ACHN (cell line): ENCODE measurements around the gene PNMT.
"Not testable (repeated sequence)": the region's sequence is repeated elsewhere in the genome, so short reads cannot be mapped to it uniquely, and the experiment has no call there.

Experiments
- DNase-seq: peaks from one replicate; pipeline ENCODE4 v3.0.0-alpha.2; 2015
- in situ Hi-C: cut with HindIII; loops from 2 replicates; pipeline ENCODE4 v1.10.0; 2017; ENCODE audit warnings: low sequenced_read_pairs, low pct_ligation_motif_present, low pct_unique_long_range_greater_than_20kb

Gene PNMT

DNA sequence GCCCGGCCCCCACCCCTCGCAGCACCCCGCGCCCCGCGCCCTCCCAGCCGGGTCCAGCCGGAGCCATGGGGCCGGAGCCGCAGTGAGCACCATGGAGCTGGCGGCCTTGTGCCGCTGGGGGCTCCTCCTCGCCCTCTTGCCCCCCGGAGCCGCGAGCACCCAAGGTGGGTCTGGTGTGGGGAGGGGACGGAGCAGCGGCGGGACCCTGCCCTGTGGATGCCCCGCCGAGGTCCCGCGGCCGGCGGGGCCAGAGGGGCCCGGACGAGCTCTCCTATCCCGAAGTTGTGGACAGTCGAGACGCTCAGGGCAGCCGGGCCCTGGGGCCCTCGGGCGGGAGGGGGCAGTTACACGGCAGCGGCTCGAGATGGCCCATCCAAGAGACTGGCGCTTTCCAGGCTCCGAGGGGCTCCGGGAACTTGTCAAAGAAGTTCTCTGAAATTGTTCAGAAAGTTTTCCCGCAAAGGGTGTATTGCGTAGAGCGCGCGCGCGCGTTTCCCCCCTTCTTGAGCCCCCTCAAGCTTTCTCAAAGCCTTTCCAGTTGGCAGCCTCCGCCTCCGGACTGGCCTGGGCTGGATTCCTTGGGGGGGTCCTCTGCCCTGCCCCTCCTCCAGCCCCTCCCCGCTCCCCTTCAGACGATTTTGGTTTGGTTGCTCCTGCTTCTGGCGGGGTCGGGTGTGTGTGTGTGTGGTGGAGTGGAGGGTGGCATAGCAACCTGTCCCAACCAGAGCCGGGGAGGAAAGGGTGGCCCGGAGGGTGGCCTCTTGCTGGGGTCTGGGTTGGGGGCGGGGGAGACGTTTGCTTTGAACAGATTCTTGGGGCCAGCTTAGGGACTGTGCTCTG is 32.1 kb downstream of the PNMT start:
- in situ Hi-C loops = no loop called here

DNA sequence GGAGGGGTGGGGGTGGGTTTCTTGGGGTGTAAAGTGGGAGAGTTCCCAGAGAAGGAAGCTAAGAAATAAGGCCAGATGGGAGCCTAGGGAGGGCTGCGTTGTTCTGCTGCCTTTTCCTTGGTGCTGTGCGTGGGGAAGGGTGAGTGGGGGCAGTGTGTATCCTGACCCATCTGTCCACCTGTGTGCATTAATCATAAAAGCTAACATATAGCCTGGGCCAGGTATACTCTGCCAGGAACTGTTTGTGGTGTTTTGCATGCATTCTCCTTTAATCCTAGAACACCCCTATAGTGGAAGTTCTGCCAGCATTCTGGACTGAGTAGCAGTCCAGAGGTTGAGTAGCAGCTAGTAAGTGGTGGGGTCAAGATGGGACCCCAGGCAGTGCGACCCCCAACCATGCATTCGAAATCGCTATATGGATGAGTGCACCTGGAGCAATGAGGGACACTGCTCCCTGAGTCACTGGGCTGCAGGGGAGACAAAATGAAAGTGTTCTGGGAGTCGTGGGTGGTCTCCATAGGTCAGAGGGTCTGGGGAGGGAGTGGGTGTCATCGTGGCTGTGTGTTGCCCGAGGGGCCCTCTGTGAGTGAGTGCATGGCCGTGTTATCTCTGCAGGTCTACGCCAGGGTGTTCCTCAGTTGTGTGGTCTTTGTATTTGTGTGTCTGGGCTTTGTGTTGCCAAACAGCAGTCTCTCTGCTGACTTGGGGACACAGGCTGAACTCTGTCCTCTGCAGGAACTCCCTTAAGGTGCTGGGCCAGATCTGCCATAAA is 32.9 kb downstream of the PNMT start:
- in situ Hi-C loops = no loop called here
- DNase-seq = no peak

More for the DNA sequence above, 32.1 kb downstream of the PNMT start:
- peak; percentile 37 for DNase-seq

DNA sequence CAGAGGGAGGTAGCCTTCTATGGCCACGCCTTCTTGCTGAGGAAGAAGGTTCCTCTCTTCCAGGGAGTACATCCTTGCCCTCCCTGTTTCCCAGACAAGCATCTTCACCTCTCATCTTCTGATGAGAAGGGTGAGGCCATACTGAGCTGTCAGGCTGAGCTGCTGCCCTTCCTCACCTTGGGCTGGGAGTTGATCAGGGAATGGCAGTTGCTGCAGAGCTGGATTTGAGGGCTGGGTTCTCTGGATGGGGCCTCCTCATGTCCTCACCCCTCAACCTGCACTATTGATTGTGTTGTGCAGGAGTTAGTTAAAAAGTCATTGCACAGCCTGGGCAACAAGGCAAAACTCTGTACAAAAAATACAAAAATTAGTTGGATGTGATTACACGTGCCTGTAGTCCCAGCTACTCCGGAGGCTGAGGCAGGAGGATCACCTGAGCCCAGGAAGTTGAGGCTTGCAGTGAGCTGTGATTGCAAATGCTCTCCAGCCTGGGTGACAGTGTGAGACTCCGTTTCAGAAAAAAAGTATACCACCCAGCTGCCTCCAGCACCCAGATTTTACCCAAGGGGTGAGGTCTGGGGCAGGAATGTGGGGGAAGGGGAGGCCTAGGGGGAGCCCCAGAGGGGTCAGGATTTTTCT is 33.6 kb downstream of the PNMT start:
- in situ Hi-C loops = no loop called here
- no peak for DNase-seq

- no peak for DNase-seq
- in situ Hi-C loops = no loop called here
Observed at GRCh38 chr17:39702901-39703893, 34.9 kb downstream of the PNMT start.

DNA sequence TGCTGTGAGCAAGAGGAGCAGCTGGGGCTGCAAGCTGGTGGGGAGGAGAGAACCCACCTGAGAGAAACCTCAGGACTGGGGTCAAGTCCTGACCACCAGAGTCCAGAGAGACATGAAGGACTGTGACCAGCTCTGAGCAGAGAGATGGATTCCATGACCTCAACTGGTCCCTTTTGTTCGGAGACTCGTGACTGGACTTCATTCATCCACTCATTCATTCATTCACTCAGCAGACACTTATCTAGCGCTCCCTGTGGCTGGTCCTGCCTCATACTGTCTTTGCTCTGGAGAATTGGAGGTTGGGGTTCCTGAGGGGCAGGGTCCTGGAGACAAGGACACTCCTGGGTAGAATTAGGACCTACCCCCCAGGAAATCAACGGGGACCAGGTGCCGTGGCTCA is 35.7 kb downstream of the PNMT start:
- DNase-seq = no peak
- in situ Hi-C loops = no loop called here

GRCh38 chr17:39704821-39705551 is 36.7 kb downstream of the PNMT start:
- DNase-seq = no peak
- in situ Hi-C loops = no loop called here

DNA sequence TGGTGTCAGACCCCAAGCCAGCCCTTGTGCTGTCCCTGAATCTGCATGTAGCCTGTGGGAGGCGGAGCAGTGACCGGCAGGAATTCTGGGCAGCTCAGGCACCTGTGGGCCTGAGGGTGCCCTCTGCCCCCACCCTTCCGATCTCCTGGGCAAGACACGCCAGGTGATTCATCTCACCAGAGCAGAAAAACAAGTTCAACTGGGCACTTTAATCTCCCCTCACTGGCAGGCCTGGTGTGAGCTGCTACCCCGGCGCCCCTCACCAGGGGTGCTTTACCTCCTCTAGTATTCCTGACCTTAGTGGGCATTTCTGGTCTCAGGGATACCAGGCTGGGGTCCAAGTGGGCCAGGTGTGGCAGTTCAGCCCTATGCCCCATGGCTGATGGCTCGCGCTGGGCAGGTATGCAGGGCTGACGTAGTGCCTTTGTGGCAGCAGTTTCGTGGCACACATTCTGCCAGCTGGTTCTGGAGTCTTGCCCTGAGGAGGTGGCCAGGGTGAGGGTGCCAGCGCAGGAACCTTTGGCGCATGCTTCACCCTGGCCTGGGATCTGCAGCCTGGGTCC is 37.6 kb downstream of the PNMT start:
- no peak for DNase-seq
- in situ Hi-C loops = no loop called here

DNA sequence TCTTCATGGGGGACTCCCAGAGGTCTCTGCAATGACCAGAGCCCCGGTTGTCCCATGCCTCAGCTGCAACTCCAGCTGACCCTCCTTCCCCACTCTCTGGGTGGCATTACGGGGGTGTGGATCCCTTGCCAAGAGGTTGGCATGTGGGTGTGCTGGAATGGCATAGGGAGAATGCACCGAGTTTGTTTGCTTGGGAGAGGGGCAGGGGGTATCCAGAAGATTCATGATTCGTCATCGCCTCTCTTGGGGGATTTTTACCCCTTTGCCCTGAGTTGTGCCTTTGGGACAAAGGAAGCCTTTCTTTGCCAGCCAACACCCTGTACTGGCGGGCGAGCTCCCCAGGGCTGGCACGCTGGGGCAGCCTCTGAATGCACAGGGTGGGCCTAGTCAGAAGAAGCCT is 38.1 kb downstream of the PNMT start:
- no peak for DNase-seq
- in situ Hi-C loops = no loop called here

DNA sequence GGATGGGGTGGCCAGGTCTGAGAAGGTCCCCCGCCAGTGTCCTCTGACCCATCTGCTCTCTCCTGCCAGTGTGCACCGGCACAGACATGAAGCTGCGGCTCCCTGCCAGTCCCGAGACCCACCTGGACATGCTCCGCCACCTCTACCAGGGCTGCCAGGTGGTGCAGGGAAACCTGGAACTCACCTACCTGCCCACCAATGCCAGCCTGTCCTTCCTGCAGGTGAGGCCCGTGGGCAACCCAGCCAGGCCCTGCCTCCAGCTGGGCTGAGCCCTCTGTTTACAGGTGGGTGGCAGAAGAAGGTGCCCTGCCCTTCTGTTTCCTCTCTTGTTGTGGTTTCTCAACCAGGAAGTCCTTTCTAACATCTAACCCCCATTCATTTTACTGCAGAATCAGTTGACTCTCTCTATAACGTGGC is 38.7 kb downstream of the PNMT start:
- no peak for DNase-seq
- in situ Hi-C loops = no loop called here

- in situ Hi-C loops = no loop called here
- DNase-seq = no peak
Observed at GRCh38 chr17:39709319-39709997, 41.2 kb downstream of the PNMT start.

GRCh38 chr17:39709998-39710964 is 42.0 kb downstream of the PNMT start:
- DNase-seq = no peak

GRCh38 chr17:39711071-39711470 is 42.8 kb downstream of the PNMT start:
- in situ Hi-C loops = not testable (repeated sequence)

More at GRCh38 chr17:39709998-39710964, 42.0 kb downstream of the PNMT start:
- in situ Hi-C loops = no loop called here

DNA sequence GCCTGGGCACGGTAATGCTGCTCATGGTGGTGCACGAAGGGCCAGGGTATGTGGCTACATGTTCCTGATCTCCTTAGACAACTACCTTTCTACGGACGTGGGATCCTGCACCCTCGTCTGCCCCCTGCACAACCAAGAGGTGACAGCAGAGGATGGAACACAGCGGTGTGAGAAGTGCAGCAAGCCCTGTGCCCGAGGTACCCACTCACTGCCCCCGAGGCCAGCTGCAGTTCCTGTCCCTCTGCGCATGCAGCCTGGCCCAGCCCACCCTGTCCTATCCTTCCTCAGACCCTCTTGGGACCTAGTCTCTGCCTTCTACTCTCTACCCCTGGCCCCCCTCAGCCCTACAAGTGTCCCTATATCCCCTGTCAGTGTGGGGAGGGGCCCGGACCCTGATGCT is 43.6 kb downstream of the PNMT start:
- DNase-seq = no peak
- in situ Hi-C loops = no loop called here

More at GRCh38 chr17:39711071-39711470, 42.8 kb downstream of the PNMT start:
- not testable (repeated sequence) for DNase-seq

GRCh38 chr17:39714234-39714633 is 46.0 kb downstream of the PNMT start:
- no peak for DNase-seq
- in situ Hi-C loops = no loop called here

GRCh38 chr17:39715375-39716072 is 47.3 kb downstream of the PNMT start:
- no peak for DNase-seq
- in situ Hi-C loops = no loop called here
